GM23248 (cell line): Measurements from ENCODE around the gene FLAD1.

Experiments used
- EZH2 ChIP-seq: fragments of 200-600 bp; sonication (generic); IDR thresholded peaks from 2 replicates; pipeline ENCODE4 v1.6.1; 2018; ENCODE audit warnings: antibody characterized with exemption, mild to moderate bottlenecking; ENCODE audit not compliant: insufficient read depth, poor library complexity, severe bottlenecking
- EZH2phosphoT487 ChIP-seq: fragments of 200-600 bp; sonication (generic); IDR thresholded peaks from 2 replicates; pipeline ENCODE4 v1.6.1; 2018; ENCODE audit warnings: antibody characterized with exemption, moderate library complexity, mild to moderate bottlenecking, low read depth; ENCODE audit not compliant: insufficient read depth

- TF ChIP-seq EZH2phosphoT487 (no peak), EZH2 (no peak)
Observed at GRCh38 chr1:154963643-154964042, 19.5 kb upstream of the FLAD1 start.
